GM12878 (cell line): ENCODE results near the gene MAGI1. TPM values are rescaled to one million over a fixed set of nuclear protein-coding genes. Genes with fewer than 3 reads are reported as not detected.

Experiments used
- ATAC-seq: fragments of 200-7000 bp; cut with Tn5 transposase; 3 replicates; pipeline ENCODE4 v1.9.1; 2020; ENCODE audit warnings: mild to moderate bottlenecking, moderate library complexity
- BruUV-seq: library from RNA; stranded (reverse); fragments of 400-500 nt; replicated peaks from 2 replicates; lab custom pipeline; 2021; lab: Mats Ljungman, UMichigan
- CTCF ChIA-PET: fragments of 300-600 bp; sonication (Branson Sonifier 250); formaldehyde crosslinking; extraction: SDS; loops from one replicate; lab custom pipeline; 2021; ENCODE audit warnings: inconsistent platforms; lab: Yijun Ruan, JAX
- POLR2A ChIA-PET: fragments of 350-600 bp; formaldehyde crosslinking; extraction: SDS; loops from one replicate; lab custom pipeline; 2021; ENCODE audit warnings: inconsistent platforms; lab: Charles Lee
- RAD21 ChIA-PET: fragments of 300-600 bp; sonication (Branson Sonifier 250); formaldehyde crosslinking; loops from one replicate; lab custom pipeline; 2023; ENCODE audit warnings: antibody characterized with exemption; ENCODE audit not compliant: unreplicated experiment; lab: Charles Lee
- SMC1A ChIA-PET: fragments of 300-600 bp; sonication (Branson Sonifier 250); formaldehyde crosslinking; loops from one replicate; lab custom pipeline; 2023; ENCODE audit not compliant: unreplicated experiment, uncharacterized antibody; lab: Charles Lee
- DNase-seq: peaks from one replicate; pipeline ENCODE4 v3.0.0-alpha.2; 2011; ENCODE audit warnings: low read depth, low spot score
- FAIRE-seq: peaks from 3 replicates; lab custom pipeline; 2011; peaks lifted over from hg19 to GRCh38; lab: Jason Lieb, UNC
- H2AFZ ChIP-seq: 2 replicates; pipeline ENCODE4 v1.6.0; 2011; ENCODE audit warnings: low read depth, low read length, control low read depth; ENCODE audit not compliant: control insufficient read depth
- H3K27ac ChIP-seq: 2 replicates; pipeline ENCODE4 v1.5.1; 2011; ENCODE audit warnings: control low read depth; ENCODE audit not compliant: control insufficient read depth, insufficient read depth
- H3K27me3 ChIP-seq, 2 experiments: replicated peaks in 1 of 2; 2 replicates each; pipeline versions ENCODE4 v1.6.0 to v1.6.1; 2011; ENCODE audit warnings: low read length in 1 of 2; ENCODE audit not compliant: control insufficient read depth in 2 of 2, insufficient read depth in 2 of 2
- H3K36me3 ChIP-seq, 2 experiments: 2 replicates each; pipeline ENCODE4 v1.5.1; 2011; ENCODE audit warnings: low read length in 1 of 2; ENCODE audit not compliant: control insufficient read depth in 2 of 2, insufficient read depth in 2 of 2
- H3K4me1 ChIP-seq: 2 replicates; pipeline ENCODE4 v1.6.1; 2011; ENCODE audit warnings: mild to moderate bottlenecking, low read length, moderate library complexity, mixed read lengths; ENCODE audit not compliant: control insufficient read depth, insufficient read depth
- H3K4me2 ChIP-seq: 2 replicates; pipeline ENCODE4 v1.6.0; 2011; ENCODE audit warnings: control low read depth; ENCODE audit not compliant: control insufficient read depth, insufficient read depth
- H3K4me3 ChIP-seq: fragments of 200-600 bp; sonication (generic); 2 replicates; pipeline ENCODE4 v1.5.1; 2016
- H3K79me2 ChIP-seq: 2 replicates; pipeline ENCODE4 v1.6.0; 2011; ENCODE audit warnings: low read length; ENCODE audit not compliant: control insufficient read depth, insufficient read depth
- H3K9ac ChIP-seq: 2 replicates; pipeline ENCODE4 v1.8.0; 2011; ENCODE audit warnings: low read length, control low read depth, mixed read lengths; ENCODE audit not compliant: control insufficient read depth, insufficient read depth
- H3K9me3 ChIP-seq: replicated peaks from 3 replicates; pipeline ENCODE4 v1.5.1; 2011; ENCODE audit warnings: mild to moderate bottlenecking, low read length; ENCODE audit not compliant: control insufficient read depth, insufficient read depth
- H4K20me1 ChIP-seq: 2 replicates; pipeline ENCODE4 v1.6.0; 2011; ENCODE audit not compliant: control insufficient read depth, insufficient read depth
- BRCA1 ChIP-seq: IDR thresholded peaks from 2 replicates; pipeline ENCODE4 v1.6.1; 2011; ENCODE audit warnings: low read depth, low read length, improper control_type of control experiment
- CHD1 ChIP-seq: IDR thresholded peaks from 2 replicates; pipeline ENCODE4 v1.6.1; 2012; ENCODE audit warnings: low read depth, low read length, improper control_type of control experiment
- CREM ChIP-seq: IDR thresholded peaks from 2 replicates; pipeline ENCODE4 v1.6.1; 2014; ENCODE audit warnings: antibody characterized with exemption, low read depth
- FOXM1 ChIP-seq: IDR thresholded peaks from 2 replicates; pipeline ENCODE4 v1.6.1; 2012; ENCODE audit warnings: low read depth, mild to moderate bottlenecking, inconsistent platforms, low read length, moderate library complexity
- SMAD1 ChIP-seq: fragments of 450-650 bp; IDR thresholded peaks from 2 replicates; pipeline ENCODE4 v1.6.1; 2018; ENCODE audit warnings: mild to moderate bottlenecking, low read depth; ENCODE audit not compliant: partially characterized antibody
- SP1 ChIP-seq: IDR thresholded peaks from one replicate; pipeline ENCODE4 v1.6.1; 2011; ENCODE audit warnings: low read depth, low read length
- ZBED1 ChIP-seq: IDR thresholded peaks from 2 replicates; pipeline ENCODE4 v1.6.1; 2016; ENCODE audit warnings: borderline replicate concordance
- ZBTB33 ChIP-seq: fragments of 450-650 bp; IDR thresholded peaks from 2 replicates; pipeline ENCODE4 v1.6.1; 2017; ENCODE audit warnings: mild to moderate bottlenecking
- ZZZ3 ChIP-seq: IDR thresholded peaks from 2 replicates; pipeline ENCODE4 v1.6.1; 2011; ENCODE audit warnings: low read depth; ENCODE audit not compliant: control insufficient read depth, insufficient read length
- WGBS: methylation state at CpG from one replicate; pipeline ENCODE4 v1.1.6; 2016; ENCODE audit warnings: low lambda C conversion rate; ENCODE audit not compliant: insufficient replicate concordance, insufficient coverage; ENCODE audit errors: missing lambda C conversion rate; 5-methylcytosine and 5-hydroxymethylcytosine counted together
- in situ Hi-C: fragments of 300-500 bp; cut with MboI; formaldehyde crosslinking; loops from 9 replicates; pipeline ENCODE4 v1.14.3; 2018; ENCODE audit warnings: mixed read lengths
- intact Hi-C: fragments of 100-400 bp; cut with micrococcal nuclease; formaldehyde crosslinking; loops from one replicate; pipeline ENCODE4 v1.14.2; 2022; ENCODE audit not compliant: unreplicated experiment
- polyA plus RNA-seq, 11 experiments: library from polyadenylated mRNA; depleted of rRNA in 4 of 11; unstranded in 6 of 11; stranded (reverse) in 5 of 11; fragments of >200 nt; fragmentation: Nextera tagmentation in 4 of 11; fragmentation: Illumina TruSeq in 1 of 11; extraction: Ambion mirVana in 4 of 11; extraction: Trizol in 1 of 11; gene quantifications; 1 replicate in 1 of 11; 2 replicates in 10 of 11; pipeline versions ENCODE4 v1.2.1 to v1.2.3, GENCODE V29; 2011 to 2016; ENCODE audit warnings: inconsistent platforms in 2 of 11, missing spikeins in 2 of 11, low read depth in 1 of 11
- total RNA-seq, 4 experiments: library from RNA; depleted of rRNA in 3 of 4; stranded (reverse); fragments of >200 nt in 3 of 4; fragmentation: Illumina TruSeq in 1 of 4; extraction: Trizol in 1 of 4; gene quantifications; 2 replicates each; pipeline versions ENCODE4 v1.2.1 to v1.2.3, GENCODE V29; 2013 to 2021

Gene MAGI1
- total and polyA plus RNA-seq, 10 of the 15 experiments (the other 5 are each of a cell fraction or from before 2014, with no cell fraction given): 0.02 to 3.3 (median 0.29) TPM; not detected in 1

- ChIA-PET POLR2A (no interaction called here), CTCF (interaction anchor here (0.6 kb wide), 1 partner anchor 1506 kb away, joined by 3 read pairs; no protein-coding TSS in a partner anchor), RAD21 (no interaction called here), SMC1A (no interaction called here)
- Histone ChIP-seq H3K9me3 (no peaks in the 10 kb centered on the region), H3K4me1 (no peaks in the 10 kb centered on the region), H3K9ac (no peak overlapping the region), H3K4me2 (no peak overlapping the region), H3K27ac (no peak overlapping the region), H2AFZ (no peak overlapping the region), H3K4me3 (no peak overlapping the region), H3K79me2 (no peaks in the 10 kb centered on the region), H4K20me1 (no peaks in the 10 kb centered on the region), H3K27me3 (no peaks in the 10 kb centered on the region), H3K36me3 (no peaks in the 10 kb centered on the region)
- 5% methylated on average over 1 of the region's 1 CpG for WGBS
- DNase-seq (no peak), ATAC-seq (no peak), FAIRE-seq (no peak)
- BruUV-seq: no TSS peak
- intact Hi-C loops (no loop called here), in situ Hi-C loops (no loop called here)
- TF ChIP-seq ZBTB33 (no peak), ZZZ3 (no peak), CREM (no peak), ZBED1 (no peak), CHD1 (no peak), BRCA1 (no peak), FOXM1 (no peak), SMAD1 (no peak), SP1 (no peak)
These were observed 676.0 kb downstream of the MAGI1 start for GRCh38 chr3:65362688-65363087.
